Measurements from ENCODE around the gene SLC66A1.

Gene SLC66A1

DNA sequence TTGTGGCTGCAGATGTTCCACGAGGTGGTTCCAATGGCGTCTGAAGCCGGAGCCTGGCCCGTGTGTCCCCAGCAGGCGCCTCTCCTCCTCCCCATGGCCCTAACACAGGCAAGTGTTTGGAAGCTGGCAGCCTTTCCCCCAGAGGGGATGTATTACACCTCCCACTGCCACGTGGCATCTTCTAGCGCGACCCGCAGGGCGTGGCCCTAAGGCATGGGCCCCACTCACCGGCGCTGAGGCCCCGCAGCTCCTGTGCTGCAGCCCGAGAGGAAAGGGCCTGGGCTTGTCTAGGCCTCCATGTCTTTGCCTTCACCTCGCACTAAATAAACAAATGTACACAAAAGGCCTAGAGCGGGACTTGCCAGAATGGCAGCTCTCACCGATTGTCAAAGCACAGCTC lies 37.9 kb downstream of the SLC66A1 start:
- peaks cover 2% of the 10 kb centered on the region for H3K4me1 Mint-ChIP-seq (ENCODE audit: low read depth)
- no peak overlapping the region for H3K4me3 Mint-ChIP-seq
- DNase-seq (ENCODE audit: low spot score), result no peak
- no peak overlapping the region for H3K27ac Mint-ChIP-seq
- no peaks in the 10 kb centered on the region for H3K9me3 Mint-ChIP-seq
- peaks cover 34% of the 10 kb centered on the region for H3K36me3 Mint-ChIP-seq (ENCODE audit: low read depth)
- no peaks in the 10 kb centered on the region for H3K27me3 Mint-ChIP-seq (ENCODE audit: low read depth)

DNA sequence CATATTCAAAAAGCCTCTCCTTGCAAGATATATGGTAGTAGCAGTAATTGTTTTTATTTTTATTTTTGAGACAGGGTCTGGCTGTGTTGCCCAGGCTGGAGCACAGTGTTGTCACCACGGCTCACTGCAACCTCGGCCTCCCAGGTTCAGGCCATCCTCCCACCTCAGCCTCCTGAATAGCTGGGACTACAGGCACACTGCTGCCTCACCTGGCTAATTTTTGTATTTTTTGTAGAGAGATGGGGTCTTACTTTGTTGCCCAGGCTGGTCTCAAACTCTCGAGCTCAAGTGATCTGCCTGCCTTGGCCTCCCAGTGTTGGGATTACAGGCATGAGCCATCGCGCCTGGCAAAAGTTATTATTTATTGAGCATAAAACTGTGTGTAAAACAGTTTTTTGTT lies 38.4 kb downstream of the SLC66A1 start:
- Mint-ChIP-seq H3K4me1 (ENCODE audit: low read depth) (peaks cover 2% of the 10 kb centered on the region), H3K27ac (no peak overlapping the region), H3K4me3 (no peak overlapping the region), H3K9me3 (no peaks in the 10 kb centered on the region), H3K27me3 (ENCODE audit: low read depth) (no peaks in the 10 kb centered on the region), H3K36me3 (ENCODE audit: low read depth) (peaks cover 37% of the 10 kb centered on the region)
- DNase-seq (ENCODE audit: low spot score), result no peak

DNA sequence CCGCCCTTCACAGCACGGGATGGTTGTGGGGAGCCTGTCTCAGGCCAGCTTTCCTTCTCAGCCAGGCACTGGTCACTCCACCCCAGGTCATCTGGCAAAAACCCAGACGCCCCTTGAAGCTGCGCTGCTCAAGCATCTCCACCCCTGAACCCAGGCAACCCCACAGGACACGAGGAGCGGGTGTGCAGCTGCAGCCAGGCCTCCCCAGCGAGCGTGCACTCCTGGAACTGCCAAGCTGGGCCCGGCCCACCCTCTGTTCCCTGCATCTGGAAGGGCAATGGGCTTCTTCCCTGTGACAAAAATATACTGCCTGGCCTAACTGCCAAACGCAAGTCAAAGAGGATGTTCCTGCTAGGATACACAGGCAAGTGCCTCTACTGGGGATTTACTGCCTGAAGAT lies 39.7 kb downstream of the SLC66A1 start:
- no peaks in the 10 kb centered on the region for H3K9me3 Mint-ChIP-seq
- no peak overlapping the region for H3K27ac Mint-ChIP-seq
- H3K4me1 Mint-ChIP-seq (ENCODE audit: low read depth), result peaks cover 2% of the 10 kb centered on the region
- no peak overlapping the region for H3K4me3 Mint-ChIP-seq
- no peaks in the 10 kb centered on the region for H3K27me3 Mint-ChIP-seq (ENCODE audit: low read depth)
- peaks cover 40% of the 10 kb centered on the region for H3K36me3 Mint-ChIP-seq (ENCODE audit: low read depth)
- DNase-seq (ENCODE audit: low spot score), result no peak

- no peak for DNase-seq (ENCODE audit: low spot score)
- Mint-ChIP-seq H3K27me3 (ENCODE audit: low read depth) (no peaks in the 10 kb centered on the region), H3K36me3 (ENCODE audit: low read depth) (peaks cover 43% of the 10 kb centered on the region), H3K4me3 (no peak overlapping the region), H3K4me1 (ENCODE audit: low read depth) (peaks cover 2% of the 10 kb centered on the region), H3K27ac (no peak overlapping the region), H3K9me3 (no peaks in the 10 kb centered on the region)
These were observed 40.7 kb downstream of the SLC66A1 start for GRCh38 chr1:19352839-19353238.

GRCh38 chr1:19353596-19353995 lies 41.5 kb downstream of the SLC66A1 start:
- H3K4me3 Mint-ChIP-seq, result no peak overlapping the region
- no peak for DNase-seq (ENCODE audit: low spot score)
- peaks cover 40% of the 10 kb centered on the region for H3K36me3 Mint-ChIP-seq (ENCODE audit: low read depth)
- H3K4me1 Mint-ChIP-seq (ENCODE audit: low read depth), result peaks cover 2% of the 10 kb centered on the region
- no peaks in the 10 kb centered on the region for H3K27me3 Mint-ChIP-seq (ENCODE audit: low read depth)
- no peak overlapping the region for H3K27ac Mint-ChIP-seq
- no peaks in the 10 kb centered on the region for H3K9me3 Mint-ChIP-seq

GRCh38 chr1:19354531-19354981 lies 42.4 kb downstream of the SLC66A1 start:
- peaks cover 35% of the 10 kb centered on the region for H3K36me3 Mint-ChIP-seq (ENCODE audit: low read depth)

GRCh38 chr1:19356266-19356665 lies 44.1 kb downstream of the SLC66A1 start:
- DNase-seq (ENCODE audit: low spot score), result no peak
- peaks cover 33% of the 10 kb centered on the region for H3K36me3 Mint-ChIP-seq (ENCODE audit: low read depth)
- H3K9me3 Mint-ChIP-seq, result no peaks in the 10 kb centered on the region
- H3K27me3 Mint-ChIP-seq (ENCODE audit: low read depth), result no peaks in the 10 kb centered on the region
- H3K4me1 Mint-ChIP-seq (ENCODE audit: low read depth), result peaks cover 11% of the 10 kb centered on the region
- H3K4me3 Mint-ChIP-seq, result no peak overlapping the region
- no peak overlapping the region for H3K27ac Mint-ChIP-seq

More at GRCh38 chr1:19354531-19354981, 42.4 kb downstream of the SLC66A1 start:
- Mint-ChIP-seq H3K4me1 (ENCODE audit: low read depth) (peaks cover 2% of the 10 kb centered on the region), H3K4me3 (no peak overlapping the region), H3K27me3 (ENCODE audit: low read depth) (no peaks in the 10 kb centered on the region), H3K27ac (no peak overlapping the region), H3K9me3 (no peaks in the 10 kb centered on the region)
- DNase-seq (ENCODE audit: low spot score), result no peak

DNA sequence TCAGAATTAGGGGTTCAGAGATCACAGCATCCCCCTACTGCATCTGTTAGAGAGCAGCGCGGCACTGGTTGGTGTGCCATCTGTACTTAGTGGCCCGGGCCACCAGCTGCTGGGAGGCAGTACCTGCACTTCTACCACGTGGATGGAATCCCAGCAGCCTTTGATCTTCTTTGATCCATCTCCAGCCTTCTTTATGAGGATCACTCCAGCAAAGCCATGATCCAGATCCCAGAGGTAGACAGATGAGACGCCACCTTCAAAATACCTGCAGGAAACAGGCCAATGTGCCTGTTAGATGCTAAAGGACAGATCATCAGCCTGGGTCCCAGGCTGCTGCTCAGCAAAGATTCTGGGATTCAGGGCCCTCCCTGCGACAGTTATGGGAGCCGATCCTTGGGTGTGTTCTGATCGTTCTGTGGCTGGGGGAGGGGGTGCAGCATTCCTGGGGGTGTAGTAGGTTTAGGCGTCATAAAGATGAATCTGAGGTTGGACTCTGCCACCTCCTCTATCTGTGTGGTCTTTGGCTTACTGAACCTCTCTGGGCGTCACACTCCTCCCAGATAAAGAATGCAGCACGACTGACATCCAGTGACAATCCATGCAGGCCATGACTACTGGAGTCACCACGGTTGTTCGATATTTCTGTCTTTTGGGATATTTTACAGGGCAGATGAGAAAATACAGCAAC lies 45.3 kb downstream of the SLC66A1 start:
- Mint-ChIP-seq H3K4me3 (no peak overlapping the region), H3K36me3 (ENCODE audit: low read depth) (peaks cover 31% of the 10 kb centered on the region), H3K9me3 (no peaks in the 10 kb centered on the region), H3K27me3 (ENCODE audit: low read depth) (no peaks in the 10 kb centered on the region), H3K27ac (no peak overlapping the region), H3K4me1 (ENCODE audit: low read depth) (peaks cover 12% of the 10 kb centered on the region)
- DNase-seq (ENCODE audit: low spot score), result no peak

DNA sequence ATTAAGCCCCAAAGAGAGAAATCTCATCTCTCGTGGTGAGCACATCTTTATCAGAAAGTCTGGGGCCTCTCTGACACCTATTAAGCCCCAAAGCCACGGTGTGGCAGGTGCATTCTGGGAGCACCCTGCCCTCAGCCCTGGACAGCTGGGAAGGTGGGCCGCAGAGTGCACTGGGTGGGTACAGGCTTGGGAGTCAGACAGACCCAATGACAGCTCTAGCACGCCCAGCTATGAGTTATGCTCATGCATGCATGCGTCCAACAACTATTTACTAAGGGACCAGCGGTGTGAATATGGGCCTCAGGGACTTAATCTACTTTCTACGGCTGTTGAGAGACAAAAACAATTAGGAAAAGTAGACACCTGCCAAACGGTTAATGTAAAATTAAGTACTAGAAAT lies 46.6 kb downstream of the SLC66A1 start:
- Mint-ChIP-seq H3K36me3 (ENCODE audit: low read depth) (peaks cover 25% of the 10 kb centered on the region), H3K27me3 (ENCODE audit: low read depth) (no peaks in the 10 kb centered on the region), H3K27ac (no peak overlapping the region), H3K9me3 (no peaks in the 10 kb centered on the region), H3K4me1 (ENCODE audit: low read depth) (peaks cover 12% of the 10 kb centered on the region), H3K4me3 (no peak overlapping the region)
- DNase-seq (ENCODE audit: low spot score), result no peak

DNA sequence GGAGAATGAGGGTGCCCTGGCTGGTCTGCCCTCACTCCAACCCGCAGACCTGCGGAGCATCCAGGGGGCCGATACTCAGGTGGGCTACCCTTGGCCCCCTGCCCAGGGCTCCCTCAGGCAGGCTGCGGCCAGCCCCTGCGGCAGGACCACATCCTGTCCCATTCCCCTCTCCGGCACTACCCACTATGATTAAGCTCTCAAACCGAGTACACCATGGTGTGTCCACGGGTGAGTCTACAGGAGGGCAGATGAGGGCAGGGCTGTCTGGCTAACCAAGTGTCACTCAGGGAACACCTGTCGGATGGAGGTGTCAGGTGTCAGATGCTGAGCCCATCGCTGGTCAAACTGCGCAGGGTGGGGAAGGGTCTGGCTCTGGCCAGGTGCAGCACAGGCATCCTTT lies 47.2 kb downstream of the SLC66A1 start:
- Mint-ChIP-seq H3K27me3 (ENCODE audit: low read depth) (no peaks in the 10 kb centered on the region), H3K27ac (no peak overlapping the region), H3K4me1 (ENCODE audit: low read depth) (peaks cover 12% of the 10 kb centered on the region), H3K4me3 (no peak overlapping the region), H3K36me3 (ENCODE audit: low read depth) (peaks cover 19% of the 10 kb centered on the region), H3K9me3 (no peaks in the 10 kb centered on the region)
- no peak for DNase-seq (ENCODE audit: low spot score)

GRCh38 chr1:19360016-19360415 lies 47.9 kb downstream of the SLC66A1 start:
- H3K4me3 Mint-ChIP-seq, result no peak overlapping the region
- peaks cover 20% of the 10 kb centered on the region for H3K36me3 Mint-ChIP-seq (ENCODE audit: low read depth)
- H3K27ac Mint-ChIP-seq, result peak overlapping the region; percentile 26

GRCh38 chr1:19360432-19360831 lies 48.3 kb downstream of the SLC66A1 start:
- Mint-ChIP-seq H3K4me1 (ENCODE audit: low read depth) (peaks cover 12% of the 10 kb centered on the region), H3K4me3 (no peak overlapping the region), H3K9me3 (no peaks in the 10 kb centered on the region), H3K27me3 (ENCODE audit: low read depth) (no peaks in the 10 kb centered on the region), H3K36me3 (ENCODE audit: low read depth) (peaks cover 20% of the 10 kb centered on the region), H3K27ac (peak overlapping the region; percentile 31)
- DNase-seq (ENCODE audit: low spot score), result no peak

More at GRCh38 chr1:19360016-19360415, 47.9 kb downstream of the SLC66A1 start:
- H3K4me1 Mint-ChIP-seq (ENCODE audit: low read depth), result peaks cover 12% of the 10 kb centered on the region
- no peaks in the 10 kb centered on the region for H3K27me3 Mint-ChIP-seq (ENCODE audit: low read depth)
- no peak for DNase-seq (ENCODE audit: low spot score)
- H3K9me3 Mint-ChIP-seq, result no peaks in the 10 kb centered on the region

DNA sequence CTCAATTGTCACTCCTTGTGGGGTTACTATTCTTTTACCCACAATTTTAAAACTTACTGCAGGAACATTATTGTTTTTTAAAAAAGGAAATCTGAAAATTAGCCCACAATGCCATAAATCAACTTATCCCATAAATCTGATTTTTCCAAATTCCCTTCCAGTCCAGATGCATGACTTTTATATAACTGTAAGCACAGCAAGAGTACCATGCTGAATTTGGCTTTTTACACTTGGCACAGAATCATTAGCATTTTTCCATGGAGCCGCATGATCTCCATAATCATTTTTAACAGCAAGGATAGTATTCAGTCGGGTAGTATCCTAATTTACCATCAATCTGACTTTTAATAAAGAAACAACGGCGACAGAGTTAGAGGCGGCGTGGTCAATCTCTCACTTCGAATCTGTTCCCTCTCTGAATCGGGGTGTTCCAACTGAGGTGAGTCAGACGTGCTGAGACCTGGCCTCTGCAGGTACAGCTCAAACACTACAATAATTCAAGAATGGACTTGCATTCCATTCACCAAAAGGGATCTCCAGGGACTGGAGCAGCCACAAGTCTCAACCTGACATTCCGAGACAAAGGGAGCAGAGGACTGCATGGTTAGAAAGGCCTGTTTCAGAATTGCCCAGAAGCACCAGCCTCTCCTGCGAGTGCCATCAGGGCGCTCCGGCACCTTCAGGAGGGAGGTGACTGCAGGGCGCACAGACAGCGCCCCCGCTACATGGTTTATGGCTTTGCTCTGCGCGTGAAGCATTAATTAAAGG lies 48.9 kb downstream of the SLC66A1 start:
- H3K4me3 Mint-ChIP-seq, result no peak overlapping the region
- no peaks in the 10 kb centered on the region for H3K27me3 Mint-ChIP-seq (ENCODE audit: low read depth)
- peaks cover 16% of the 10 kb centered on the region for H3K36me3 Mint-ChIP-seq (ENCODE audit: low read depth)
- no peaks in the 10 kb centered on the region for H3K9me3 Mint-ChIP-seq
- H3K27ac Mint-ChIP-seq, result no peak overlapping the region
- H3K4me1 Mint-ChIP-seq (ENCODE audit: low read depth), result peaks cover 12% of the 10 kb centered on the region
- DNase-seq (ENCODE audit: low spot score), result no peak

DNA sequence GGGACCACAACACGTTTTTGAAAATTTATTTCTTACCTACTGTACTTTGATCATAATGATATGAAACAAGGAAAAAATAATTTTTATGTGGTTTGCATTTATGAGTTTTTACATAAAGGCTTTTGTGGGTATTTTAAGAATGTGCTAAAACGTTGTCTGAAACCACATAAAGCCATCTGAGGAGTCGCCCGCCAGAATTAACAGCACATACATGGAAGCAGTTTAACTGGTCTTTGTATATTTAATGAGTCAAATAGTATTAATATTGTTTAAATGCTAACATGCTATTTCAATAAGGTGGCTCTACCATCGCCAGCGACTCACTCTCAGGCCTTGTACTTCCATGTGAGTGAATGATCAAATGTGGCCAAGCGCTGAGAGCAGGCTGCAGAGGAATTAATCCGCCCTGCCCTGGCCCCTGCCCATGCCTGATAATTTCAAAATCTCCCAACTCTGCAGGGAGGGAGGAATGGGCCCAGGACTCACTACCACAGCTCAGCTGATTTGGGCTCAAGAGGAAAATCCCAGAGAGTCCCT lies 49.6 kb downstream of the SLC66A1 start:
- H3K9me3 Mint-ChIP-seq, result no peaks in the 10 kb centered on the region
- H3K4me3 Mint-ChIP-seq, result no peak overlapping the region
- H3K27ac Mint-ChIP-seq, result no peak overlapping the region
- H3K27me3 Mint-ChIP-seq (ENCODE audit: low read depth), result no peaks in the 10 kb centered on the region
- H3K4me1 Mint-ChIP-seq (ENCODE audit: low read depth), result peaks cover 12% of the 10 kb centered on the region
- peaks cover 15% of the 10 kb centered on the region for H3K36me3 Mint-ChIP-seq (ENCODE audit: low read depth)
- DNase-seq (ENCODE audit: low spot score), result no peak

Data from T-helper 2 cell treated with Interferon-gamma antibody and Interleukin-4, amounts not matched to agents 5 μg/mL and 100 μg/mL, for 36 hours (primary cell).